NB4 (cell line): Measurements from ENCODE around the gene SLAIN2.

Experiments
- MYC ChIP-seq: IDR thresholded peaks from 2 replicates; pipeline ENCODE4 v1.6.1; 2011; ENCODE audit warnings: low read depth, low read length
- POLR2A ChIP-seq: IDR thresholded peaks from 2 replicates; pipeline ENCODE4 v1.6.1; 2011; ENCODE audit warnings: mild to moderate bottlenecking; ENCODE audit not compliant: insufficient read length; ENCODE audit errors: extremely low read depth
- TF ChIP-seq, protein P1 (sequence below): IDR thresholded peaks from one replicate; pipeline ENCODE4 v1.5.1; 2012; ENCODE audit warnings: low read depth, low read length
- TF ChIP-seq, protein P2 (sequence below): IDR thresholded peaks from 2 replicates; pipeline ENCODE4 v1.6.1; 2011; ENCODE audit warnings: low read depth, low read length

DNA sequence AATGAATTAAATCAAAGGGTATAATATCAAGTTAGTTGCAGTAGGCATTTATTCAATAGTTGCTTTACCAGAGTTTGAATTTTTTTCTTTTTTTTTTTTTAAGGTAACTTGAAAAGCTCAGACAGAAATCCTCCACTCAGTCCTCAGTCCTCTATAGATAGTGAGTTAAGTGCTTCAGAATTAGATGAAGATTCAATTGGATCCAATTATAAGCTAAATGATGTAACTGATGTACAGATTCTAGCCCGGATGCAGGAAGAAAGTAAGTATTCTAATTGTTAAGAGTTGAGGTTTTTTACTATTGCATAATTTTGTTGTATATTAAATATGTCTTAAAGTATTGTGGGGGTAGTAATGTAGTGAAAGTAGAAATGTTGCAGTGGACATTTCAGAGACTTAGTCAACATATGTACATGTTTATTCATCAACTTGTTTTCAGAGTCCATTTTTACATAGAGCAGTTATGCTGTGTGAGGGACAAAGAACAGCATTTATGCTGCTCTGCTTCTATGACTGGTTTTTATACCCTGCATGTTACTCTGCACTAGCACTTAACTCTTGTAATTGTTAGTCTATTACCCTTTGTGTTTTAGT, 38.4 kb downstream of the SLAIN2 start:
- TF ChIP-seq, protein P1, sequence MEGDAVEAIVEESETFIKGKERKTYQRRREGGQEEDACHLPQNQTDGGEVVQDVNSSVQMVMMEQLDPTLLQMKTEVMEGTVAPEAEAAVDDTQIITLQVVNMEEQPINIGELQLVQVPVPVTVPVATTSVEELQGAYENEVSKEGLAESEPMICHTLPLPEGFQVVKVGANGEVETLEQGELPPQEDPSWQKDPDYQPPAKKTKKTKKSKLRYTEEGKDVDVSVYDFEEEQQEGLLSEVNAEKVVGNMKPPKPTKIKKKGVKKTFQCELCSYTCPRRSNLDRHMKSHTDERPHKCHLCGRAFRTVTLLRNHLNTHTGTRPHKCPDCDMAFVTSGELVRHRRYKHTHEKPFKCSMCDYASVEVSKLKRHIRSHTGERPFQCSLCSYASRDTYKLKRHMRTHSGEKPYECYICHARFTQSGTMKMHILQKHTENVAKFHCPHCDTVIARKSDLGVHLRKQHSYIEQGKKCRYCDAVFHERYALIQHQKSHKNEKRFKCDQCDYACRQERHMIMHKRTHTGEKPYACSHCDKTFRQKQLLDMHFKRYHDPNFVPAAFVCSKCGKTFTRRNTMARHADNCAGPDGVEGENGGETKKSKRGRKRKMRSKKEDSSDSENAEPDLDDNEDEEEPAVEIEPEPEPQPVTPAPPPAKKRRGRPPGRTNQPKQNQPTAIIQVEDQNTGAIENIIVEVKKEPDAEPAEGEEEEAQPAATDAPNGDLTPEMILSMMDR, result no peak
- no peak for TF ChIP-seq POLR2A
- TF ChIP-seq, protein P2, sequence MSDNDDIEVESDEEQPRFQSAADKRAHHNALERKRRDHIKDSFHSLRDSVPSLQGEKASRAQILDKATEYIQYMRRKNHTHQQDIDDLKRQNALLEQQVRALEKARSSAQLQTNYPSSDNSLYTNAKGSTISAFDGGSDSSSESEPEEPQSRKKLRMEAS, result no peak
- no peak for TF ChIP-seq MYC
